GM19023 (cell line): Measurements from ENCODE around the gene SYTL5.

Source experiments
- ATAC-seq: cut with Tn5 transposase; IDR thresholded peaks from one replicate; pipeline ENCODE4 v1.9.1; 2021; ENCODE audit warnings: mild to moderate bottlenecking, moderate library complexity; ENCODE audit not compliant: unreplicated experiment

Gene SYTL5

GRCh38 chrX:38086451-38087215 is 80.3 kb downstream of the SYTL5 start:
- ATAC-seq, result no peak

- ATAC-seq, result no peak
These were observed 81.2 kb downstream of the SYTL5 start for GRCh38 chrX:38087594-38087993.

- no peak for ATAC-seq
These were observed 83.0 kb downstream of the SYTL5 start for GRCh38 chrX:38089173-38089982.

GRCh38 chrX:38095971-38096529 is 89.7 kb downstream of the SYTL5 start:
- no peak for ATAC-seq

GRCh38 chrX:38099688-38100087 is 93.3 kb downstream of the SYTL5 start:
- ATAC-seq, result no peak

- ATAC-seq, result no peak
These were observed 95.9 kb downstream of the SYTL5 start for GRCh38 chrX:38102240-38102639.

- ATAC-seq, result no peak
These were observed 96.5 kb downstream of the SYTL5 start for GRCh38 chrX:38102875-38103274.

GRCh38 chrX:38103857-38104812 is 97.8 kb downstream of the SYTL5 start:
- peak; percentile 87 for ATAC-seq

GRCh38 chrX:38105216-38105725 is 98.9 kb downstream of the SYTL5 start:
- no peak for ATAC-seq

- no peak for ATAC-seq
These were observed 100.8 kb downstream of the SYTL5 start for GRCh38 chrX:38106991-38107655.

- ATAC-seq, result no peak
These were observed 102.0 kb downstream of the SYTL5 start for GRCh38 chrX:38108364-38108763.

GRCh38 chrX:38109042-38109898 is 102.9 kb downstream of the SYTL5 start:
- ATAC-seq, result no peak

- ATAC-seq, result no peak
These were observed 103.9 kb downstream of the SYTL5 start for GRCh38 chrX:38110231-38110630.

GRCh38 chrX:38111196-38111595 is 104.8 kb downstream of the SYTL5 start:
- ATAC-seq, result no peak

GRCh38 chrX:38112566-38112965 is 106.2 kb downstream of the SYTL5 start:
- peak; percentile 63 for ATAC-seq

GRCh38 chrX:38116706-38117105 is 110.4 kb downstream of the SYTL5 start:
- ATAC-seq, result no peak

GRCh38 chrX:38117485-38117884 is 111.1 kb downstream of the SYTL5 start:
- no peak for ATAC-seq

GRCh38 chrX:38124000-38124399 is 117.6 kb downstream of the SYTL5 start:
- no peak for ATAC-seq

- ATAC-seq, result no peak
These were observed 119.8 kb downstream of the SYTL5 start for GRCh38 chrX:38126179-38126578.
